Upper lobe of left lung (tissue), 4 donors: ENCODE data around the gene CACNA2D4.

Experiments used
- EP300 ChIP-seq, 4 donors: sonication (generic); formaldehyde crosslinking; IDR thresholded peaks; one replicate each; pipeline ENCODE4 v1.5.1; 2017; ENCODE audit warnings: antibody characterized with exemption in 4 of 4, control low read depth in 2 of 4
- POLR2AphosphoS5 ChIP-seq, 2 donors: sonication (generic); formaldehyde crosslinking; IDR thresholded peaks; one replicate each; pipeline ENCODE4 v1.5.1; 2017; ENCODE audit warnings: antibody characterized with exemption in 2 of 2
- TF ChIP-seq, protein P1 (sequence below), 6 experiments: fragments of 450-650 bp in 4 of 6; fragments of 200-600 bp in 2 of 6; sonication (generic) in 2 of 6; IDR thresholded peaks; one replicate each; pipeline ENCODE4 v1.5.1; 2016 to 2019; ENCODE audit warnings: antibody characterized with exemption in 6 of 6

DNA sequence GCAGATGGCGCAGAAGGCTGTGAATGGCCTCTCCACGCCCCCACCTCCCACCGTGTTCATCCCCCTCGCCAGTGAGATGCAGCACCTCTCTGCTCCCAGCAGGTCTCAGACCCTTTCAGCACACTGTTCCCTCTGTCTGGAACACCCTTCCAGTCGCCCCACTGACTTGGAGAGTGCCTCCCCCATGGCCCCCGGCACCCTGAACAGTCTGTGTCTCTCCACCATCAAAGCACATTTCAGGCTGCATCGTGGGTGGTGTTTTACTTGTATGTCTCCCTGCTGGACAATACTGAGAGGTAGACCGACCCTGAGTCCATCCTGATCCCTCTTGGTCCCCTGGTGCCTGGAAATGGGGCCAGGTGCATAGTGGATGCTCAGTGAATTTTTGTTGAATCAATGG lies 34.9 kb downstream of the CACNA2D4 start:
- TF ChIP-seq, protein P1, sequence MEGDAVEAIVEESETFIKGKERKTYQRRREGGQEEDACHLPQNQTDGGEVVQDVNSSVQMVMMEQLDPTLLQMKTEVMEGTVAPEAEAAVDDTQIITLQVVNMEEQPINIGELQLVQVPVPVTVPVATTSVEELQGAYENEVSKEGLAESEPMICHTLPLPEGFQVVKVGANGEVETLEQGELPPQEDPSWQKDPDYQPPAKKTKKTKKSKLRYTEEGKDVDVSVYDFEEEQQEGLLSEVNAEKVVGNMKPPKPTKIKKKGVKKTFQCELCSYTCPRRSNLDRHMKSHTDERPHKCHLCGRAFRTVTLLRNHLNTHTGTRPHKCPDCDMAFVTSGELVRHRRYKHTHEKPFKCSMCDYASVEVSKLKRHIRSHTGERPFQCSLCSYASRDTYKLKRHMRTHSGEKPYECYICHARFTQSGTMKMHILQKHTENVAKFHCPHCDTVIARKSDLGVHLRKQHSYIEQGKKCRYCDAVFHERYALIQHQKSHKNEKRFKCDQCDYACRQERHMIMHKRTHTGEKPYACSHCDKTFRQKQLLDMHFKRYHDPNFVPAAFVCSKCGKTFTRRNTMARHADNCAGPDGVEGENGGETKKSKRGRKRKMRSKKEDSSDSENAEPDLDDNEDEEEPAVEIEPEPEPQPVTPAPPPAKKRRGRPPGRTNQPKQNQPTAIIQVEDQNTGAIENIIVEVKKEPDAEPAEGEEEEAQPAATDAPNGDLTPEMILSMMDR (IDR thresholded peaks at IDR 0.05): no peak
- TF ChIP-seq POLR2AphosphoS5 (IDR thresholded peaks at IDR 0.05) (no peak), EP300 (IDR thresholded peaks at IDR 0.05) (no peak)
